ENCODE measurements around the gene TMEM178B. TPM values are rescaled to one million over a fixed set of nuclear protein-coding genes. Genes with fewer than 3 reads are reported as not detected.

The TMEM178B gene
- total RNA-seq, 1 experiment from 2014 or later, result not detected

GRCh38 chr7:141301544-141301943 lies 227.7 kb downstream of the TMEM178B start:
- Histone ChIP-seq H3K4me3 (no peak overlapping the region), H4K20me1 (ENCODE audit: insufficient read depth) (no peaks in the 10 kb centered on the region), H3K36me3 (ENCODE audit: low read depth) (no peaks in the 10 kb centered on the region), H3K27ac (no peak overlapping the region), H3K9me2 (ENCODE audit: insufficient read depth) (no peaks in the 10 kb centered on the region), H3K4me1 (replicated peaks; ENCODE audit: insufficient read depth) (no peaks in the 10 kb centered on the region), H2AFZ (no peak overlapping the region), H3K79me2 (ENCODE audit: low read depth) (no peaks in the 10 kb centered on the region), H3K27me3 (ENCODE audit: insufficient read depth, low read depth) (peaks cover 18% of the 10 kb centered on the region), H3K4me2 (no peak overlapping the region), H3K9me3 (ENCODE audit: insufficient read depth, low read depth) (no peaks in the 10 kb centered on the region), H3F3A (ENCODE audit: insufficient read depth, low read depth) (no peaks in the 10 kb centered on the region)
- intact Hi-C loops (cut with micrococcal nuclease; ENCODE audit: unreplicated experiment), result no loop called here
- TF ChIP-seq EZH2 (IDR thresholded peaks at IDR 0.05; ENCODE audit: low read depth) (no peak), CTCF (conservative IDR thresholded peaks at IDR 0.05) (no peak)
- POLR2A ChIA-PET (ENCODE audit: unreplicated experiment), result no interaction called here
- CTCF ChIA-PET, result no interaction called here
- no peak for DNase-seq
- no TSS peak for BruUV-seq (replicated peaks)

GRCh38 chr7:141302617-141303016 lies 228.8 kb downstream of the TMEM178B start:
- no peak for DNase-seq
- Histone ChIP-seq H3K27me3 (ENCODE audit: insufficient read depth, low read depth) (peaks cover 22% of the 10 kb centered on the region), H4K20me1 (ENCODE audit: insufficient read depth) (no peaks in the 10 kb centered on the region), H3K9me3 (ENCODE audit: insufficient read depth, low read depth) (no peaks in the 10 kb centered on the region), H3K36me3 (ENCODE audit: low read depth) (no peaks in the 10 kb centered on the region), H3F3A (ENCODE audit: insufficient read depth, low read depth) (no peaks in the 10 kb centered on the region), H3K4me1 (replicated peaks; ENCODE audit: insufficient read depth) (no peaks in the 10 kb centered on the region), H2AFZ (no peak overlapping the region), H3K79me2 (ENCODE audit: low read depth) (no peaks in the 10 kb centered on the region), H3K27ac (no peak overlapping the region), H3K4me2 (no peak overlapping the region), H3K9me2 (ENCODE audit: insufficient read depth) (no peaks in the 10 kb centered on the region), H3K4me3 (no peak overlapping the region)
- POLR2A ChIA-PET (ENCODE audit: unreplicated experiment), result no interaction called here
- intact Hi-C loops (cut with micrococcal nuclease; ENCODE audit: unreplicated experiment), result no loop called here
- CTCF ChIA-PET, result no interaction called here
- TF ChIP-seq EZH2 (IDR thresholded peaks at IDR 0.05; ENCODE audit: low read depth) (no peak), CTCF (conservative IDR thresholded peaks at IDR 0.05) (no peak)
- no TSS peak for BruUV-seq (replicated peaks)

- CTCF ChIA-PET, result no interaction called here
- POLR2A ChIA-PET (ENCODE audit: unreplicated experiment), result no interaction called here
- H3K36me3 ChIP-seq (ENCODE audit: low read depth), result no peaks in the 10 kb centered on the region
- no peaks in the 10 kb centered on the region for H3K79me2 ChIP-seq (ENCODE audit: low read depth)
- H3K9me3 ChIP-seq (ENCODE audit: insufficient read depth, low read depth), result no peaks in the 10 kb centered on the region
- intact Hi-C loops (cut with micrococcal nuclease; ENCODE audit: unreplicated experiment), result no loop called here
- no peaks in the 10 kb centered on the region for H3F3A ChIP-seq (ENCODE audit: insufficient read depth, low read depth)
- H3K27ac ChIP-seq, result no peak overlapping the region
- no peak for DNase-seq
- no peaks in the 10 kb centered on the region for H3K9me2 ChIP-seq (ENCODE audit: insufficient read depth)
- no peak overlapping the region for H3K4me3 ChIP-seq
- peaks cover 34% of the 10 kb centered on the region for H3K27me3 ChIP-seq (ENCODE audit: insufficient read depth, low read depth)
- no peak overlapping the region for H2AFZ ChIP-seq
- H3K4me2 ChIP-seq, result no peak overlapping the region
- TF ChIP-seq CTCF (conservative IDR thresholded peaks at IDR 0.05) (no peak), EZH2 (IDR thresholded peaks at IDR 0.05; ENCODE audit: low read depth) (no peak)
- BruUV-seq (replicated peaks), result no TSS peak
- H3K4me1 ChIP-seq (replicated peaks; ENCODE audit: insufficient read depth), result no peaks in the 10 kb centered on the region
- H4K20me1 ChIP-seq (ENCODE audit: insufficient read depth), result no peaks in the 10 kb centered on the region
These were observed 230.4 kb downstream of the TMEM178B start for GRCh38 chr7:141304291-141304690.

Measured in PC-9 (cell line).